HG02885 (cell line): Measurements from ENCODE around the gene CAMTA1.

Experiments
- ATAC-seq: cut with Tn5 transposase; IDR thresholded peaks from one replicate; pipeline ENCODE4 v1.9.1; 2021; ENCODE audit warnings: mild to moderate bottlenecking; ENCODE audit not compliant: unreplicated experiment, poor library complexity

Gene CAMTA1

DNA sequence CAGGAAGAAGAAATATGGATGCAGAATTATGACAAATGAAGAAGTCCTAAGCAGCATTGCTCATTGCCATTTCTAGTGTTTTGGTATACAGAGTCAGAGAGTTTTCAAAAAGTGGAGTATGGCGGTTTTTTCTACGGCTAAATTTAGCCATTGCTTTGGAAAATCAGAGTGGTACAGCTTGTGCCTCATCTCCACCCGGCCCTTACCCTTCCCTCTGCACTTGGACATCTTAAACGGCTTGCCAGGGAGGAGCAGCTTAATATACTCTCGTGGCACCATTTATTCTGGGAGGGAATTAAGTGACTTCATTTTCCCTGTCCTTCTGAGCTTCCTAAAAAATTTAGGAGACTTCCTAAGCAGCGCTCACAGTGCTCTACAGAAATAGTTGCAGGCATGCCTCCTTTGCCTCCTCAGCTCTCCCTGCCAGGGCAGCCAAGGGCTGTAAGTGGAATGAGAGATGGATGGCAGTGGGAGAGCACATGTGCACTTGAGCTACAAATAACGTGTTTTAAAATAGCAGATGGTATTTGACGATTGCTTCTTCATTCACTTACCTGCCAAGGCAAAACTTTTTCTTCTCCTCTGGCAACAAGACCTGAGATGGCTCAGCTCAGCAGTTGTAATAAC lies 934.3 kb downstream of the CAMTA1 start:
- no peak for ATAC-seq

DNA sequence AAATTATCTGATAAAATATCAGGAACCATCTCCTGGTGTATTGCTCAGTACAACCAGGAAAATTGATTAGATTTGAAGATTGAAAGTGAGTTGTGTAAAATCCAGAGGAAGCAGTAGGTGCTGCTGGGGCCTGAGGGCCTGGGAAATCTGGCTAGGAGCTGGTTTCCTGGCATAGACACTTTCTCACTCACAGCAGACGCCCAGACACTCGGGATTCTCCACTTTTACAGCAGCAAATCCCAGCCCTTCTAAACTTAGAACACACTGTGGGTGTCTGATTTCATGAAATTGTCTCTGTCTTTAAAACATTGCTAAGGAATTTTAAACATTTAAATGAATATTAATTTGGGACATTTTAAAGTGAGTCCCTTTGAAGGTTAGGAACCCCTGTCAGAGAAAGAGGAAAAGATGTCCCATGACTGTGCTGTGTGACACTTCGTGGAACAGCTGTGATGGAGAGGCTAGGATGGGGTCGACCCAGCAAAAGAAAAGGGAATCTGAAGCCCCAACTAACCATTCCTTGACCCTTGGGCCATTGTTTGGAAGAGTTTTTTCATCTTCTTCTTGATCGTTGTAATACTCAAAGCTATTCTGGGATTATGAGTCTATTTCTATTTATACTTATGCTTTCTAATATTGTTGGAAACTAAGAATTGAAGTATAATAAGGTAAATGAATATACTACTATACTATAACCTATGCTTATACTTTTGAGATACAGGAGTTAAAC lies 936.9 kb downstream of the CAMTA1 start:
- ATAC-seq, result no peak

DNA sequence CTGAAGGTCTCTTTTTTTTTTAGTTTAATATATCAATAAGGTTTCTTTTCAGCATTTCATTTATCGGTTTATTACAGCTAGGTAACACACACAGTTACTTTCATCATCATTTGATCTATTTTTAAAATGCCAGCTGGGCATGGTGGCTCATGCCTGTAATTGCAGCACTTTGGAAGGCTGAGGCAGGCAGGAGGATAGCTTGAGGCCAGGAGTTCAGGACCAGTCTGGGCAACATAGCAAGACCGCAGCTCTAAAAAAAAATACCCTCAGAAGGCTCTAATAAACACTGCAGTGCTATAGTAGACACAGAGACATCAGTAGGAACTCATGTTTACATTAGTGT lies 937.4 kb downstream of the CAMTA1 start:
- ATAC-seq, result no peak

DNA sequence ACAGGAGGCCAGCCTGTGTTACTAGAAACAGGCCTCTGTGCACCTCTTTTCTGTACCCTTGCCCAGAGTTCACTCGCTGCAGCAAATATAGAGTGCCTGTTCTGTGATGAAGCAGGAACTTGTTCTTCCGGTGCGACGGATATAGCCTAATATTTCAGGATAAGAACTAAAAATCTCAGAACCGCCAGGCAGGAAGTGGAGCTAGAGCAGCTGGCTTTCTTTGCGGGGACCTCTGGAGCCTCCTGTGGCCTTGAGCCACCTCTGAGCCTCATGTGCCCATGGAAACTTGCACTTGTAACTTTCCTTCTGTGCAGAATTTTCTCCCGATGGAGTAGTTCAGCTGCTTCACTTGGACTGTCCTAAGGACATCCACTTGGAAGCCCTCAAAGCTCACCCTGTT lies 941.4 kb downstream of the CAMTA1 start:
- ATAC-seq, result no peak

DNA sequence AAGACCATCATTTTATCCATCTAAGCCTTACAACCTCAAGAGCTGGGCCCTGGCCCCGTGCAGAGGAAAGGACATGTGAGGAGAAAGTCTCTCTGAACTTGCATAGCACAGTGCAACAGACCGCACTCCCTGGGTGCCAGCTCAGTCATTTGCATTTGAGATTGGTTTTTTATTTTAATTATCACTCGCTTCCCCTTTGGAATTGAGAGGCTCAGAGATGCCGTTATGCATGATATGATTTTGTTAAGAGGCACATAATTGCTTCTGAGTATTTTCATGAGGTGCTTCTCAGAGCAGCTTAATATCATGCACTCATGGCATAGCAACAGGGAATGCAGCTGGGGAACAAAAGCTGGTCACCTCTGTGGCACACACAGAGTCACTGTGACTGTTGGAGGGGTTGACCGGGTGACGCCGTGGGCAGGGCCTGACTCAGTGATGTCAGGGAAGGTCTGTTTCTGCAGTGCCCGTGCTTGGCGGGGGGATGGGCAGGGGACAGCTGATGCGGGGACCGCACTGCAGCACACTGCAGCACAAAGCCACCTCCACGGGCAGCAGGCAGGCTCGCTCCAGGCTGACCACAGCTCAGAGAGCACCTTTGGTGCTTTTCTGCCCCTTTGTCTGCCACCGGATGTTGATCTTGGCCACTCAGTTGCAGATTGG lies 942.7 kb downstream of the CAMTA1 start:
- ATAC-seq, result no peak

DNA sequence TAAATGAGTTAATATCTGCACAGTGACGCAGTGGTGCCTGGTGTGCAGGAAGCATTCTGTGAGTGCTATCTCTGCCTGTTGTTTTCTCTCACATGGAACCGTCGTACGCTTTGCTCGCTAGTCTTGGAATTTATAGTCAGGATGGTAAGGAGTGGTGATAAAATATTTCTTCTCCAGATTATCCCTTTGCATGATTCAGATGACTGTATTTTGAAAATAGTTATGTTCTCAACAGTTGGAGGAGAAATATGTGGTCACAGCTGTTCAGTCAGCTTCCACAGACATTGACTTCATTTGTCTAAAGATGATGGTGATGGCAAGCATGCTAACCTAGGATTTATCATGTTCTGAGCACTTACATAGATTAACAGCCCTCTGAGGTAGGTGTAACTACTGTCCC lies 944.5 kb downstream of the CAMTA1 start:
- ATAC-seq, result no peak

DNA sequence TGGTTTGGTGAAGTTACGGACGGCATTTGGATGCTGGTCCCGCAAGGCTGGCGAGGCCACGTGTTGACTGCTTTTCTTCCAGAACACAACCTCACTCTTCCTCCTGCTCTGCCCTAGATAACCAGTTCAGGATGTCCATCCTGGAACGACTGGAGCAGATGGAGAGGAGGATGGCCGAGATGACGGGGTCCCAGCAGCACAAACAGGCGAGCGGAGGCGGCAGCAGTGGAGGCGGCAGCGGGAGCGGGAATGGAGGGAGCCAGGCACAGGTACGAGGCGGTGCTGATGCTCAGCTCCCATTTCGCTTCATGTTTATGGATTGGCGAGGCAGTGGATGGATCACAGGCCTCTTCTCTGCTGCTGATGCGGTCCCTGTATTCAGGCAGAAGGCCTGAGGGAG lies 947.1 kb downstream of the CAMTA1 start:
- ATAC-seq, result no peak

DNA sequence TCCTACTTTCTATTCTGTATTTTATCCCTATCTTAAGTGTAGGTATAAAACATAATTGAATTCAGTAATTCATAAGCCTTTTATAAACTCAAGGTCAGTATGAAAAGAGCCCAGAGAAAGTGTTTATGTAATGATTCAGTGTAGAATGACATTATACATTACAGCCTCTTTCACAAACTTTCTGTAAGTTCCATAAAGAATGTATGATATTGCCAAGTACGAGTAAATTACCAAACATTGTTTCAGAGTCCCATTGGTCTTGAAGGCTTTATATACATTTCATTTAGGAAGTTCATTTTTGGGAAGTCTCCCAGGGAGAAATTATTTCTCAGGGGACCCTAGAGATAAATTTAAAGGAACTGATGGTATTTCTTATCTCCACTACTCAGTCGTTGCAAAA lies 948.0 kb downstream of the CAMTA1 start:
- no peak for ATAC-seq

DNA sequence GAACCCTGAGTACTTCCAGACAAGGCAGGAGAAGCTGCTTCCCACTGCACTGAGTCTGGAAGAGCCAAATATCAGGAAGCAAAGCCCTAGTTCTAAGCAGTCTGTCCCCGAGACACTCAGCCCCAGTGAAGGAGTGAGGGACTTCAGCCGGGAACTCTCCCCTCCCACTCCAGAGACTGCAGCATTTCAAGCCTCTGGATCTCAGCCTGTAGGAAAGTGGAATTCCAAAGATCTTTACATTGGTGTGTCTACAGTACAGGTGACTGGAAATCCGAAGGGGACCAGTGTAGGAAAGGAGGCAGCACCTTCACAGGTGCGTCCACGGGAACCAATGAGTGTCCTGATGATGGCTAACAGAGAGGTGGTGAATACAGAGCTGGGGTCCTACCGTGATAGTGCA lies 952.8 kb downstream of the CAMTA1 start:
- ATAC-seq, result no peak

DNA sequence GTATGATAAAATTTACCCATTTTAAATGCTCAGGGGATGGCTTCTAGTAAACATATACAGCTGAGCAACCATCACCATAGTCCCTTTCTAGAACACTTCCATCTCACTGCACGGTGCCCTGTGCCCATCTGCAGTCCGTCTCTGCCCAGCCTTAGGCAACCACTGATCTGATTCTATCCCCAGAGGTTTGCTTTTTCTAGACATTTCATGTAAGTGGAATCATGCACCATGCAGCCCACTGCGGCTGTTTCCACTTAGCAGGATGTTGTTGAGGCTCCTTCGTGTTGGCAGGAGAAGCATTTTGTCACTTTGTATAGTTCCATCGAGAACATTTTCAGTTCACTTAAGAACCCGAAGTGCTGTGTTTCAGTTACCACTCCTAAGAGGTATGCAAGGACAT lies 958.1 kb downstream of the CAMTA1 start:
- no peak for ATAC-seq

DNA sequence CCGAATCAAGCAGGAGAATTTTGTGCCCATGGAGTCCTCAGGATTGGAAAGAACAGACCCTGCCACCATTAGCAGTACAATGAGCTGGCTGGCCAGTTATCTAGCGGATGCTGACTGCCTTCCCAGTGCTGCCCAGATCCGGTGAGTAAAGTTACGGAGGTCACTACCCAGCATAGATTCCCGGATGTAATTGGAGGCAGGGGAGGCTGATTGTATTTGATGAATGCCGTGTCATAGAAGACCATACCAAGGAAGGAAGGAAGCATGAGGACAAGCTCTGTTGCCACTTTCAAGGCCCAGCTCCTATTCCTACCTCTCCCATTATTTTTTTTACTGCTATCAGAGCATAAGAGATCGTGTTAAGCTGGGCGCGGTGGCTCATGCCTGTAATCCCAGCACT lies 959.6 kb downstream of the CAMTA1 start:
- ATAC-seq, result no peak

DNA sequence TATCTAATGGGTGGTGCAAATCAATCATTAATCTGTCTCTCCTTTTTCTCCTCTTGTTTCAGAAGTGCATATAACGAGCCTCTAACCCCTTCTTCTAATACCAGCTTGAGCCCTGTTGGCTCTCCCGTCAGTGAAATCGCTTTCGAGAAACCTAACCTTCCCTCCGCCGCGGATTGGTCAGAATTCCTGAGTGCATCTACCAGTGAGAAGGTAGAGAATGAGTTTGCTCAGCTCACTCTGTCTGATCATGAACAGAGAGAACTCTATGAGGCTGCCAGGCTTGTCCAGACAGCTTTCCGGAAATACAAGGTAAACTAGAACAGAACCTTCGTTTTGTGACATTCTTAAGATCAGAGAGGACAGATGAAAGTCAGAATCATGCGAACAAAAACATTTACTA lies 960.5 kb downstream of the CAMTA1 start:
- ATAC-seq, result no peak

DNA sequence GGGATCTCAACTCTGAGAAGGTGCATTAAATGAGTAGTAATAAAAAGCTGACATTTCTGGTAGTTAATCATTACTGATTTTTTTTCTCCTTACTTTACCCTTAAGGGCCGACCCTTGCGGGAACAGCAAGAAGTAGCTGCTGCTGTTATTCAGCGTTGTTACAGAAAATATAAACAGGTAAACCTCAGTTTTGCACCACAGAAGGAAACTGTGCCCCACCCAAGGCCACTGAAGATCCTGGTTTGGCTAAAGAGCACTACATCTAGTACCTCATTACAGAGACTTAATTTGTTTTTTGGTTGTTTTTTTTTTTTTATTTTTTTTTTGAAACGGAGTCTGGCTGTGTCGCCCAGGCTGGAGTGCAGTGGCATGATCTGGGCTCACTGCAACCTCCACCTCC lies 962.4 kb downstream of the CAMTA1 start:
- no peak for ATAC-seq

DNA sequence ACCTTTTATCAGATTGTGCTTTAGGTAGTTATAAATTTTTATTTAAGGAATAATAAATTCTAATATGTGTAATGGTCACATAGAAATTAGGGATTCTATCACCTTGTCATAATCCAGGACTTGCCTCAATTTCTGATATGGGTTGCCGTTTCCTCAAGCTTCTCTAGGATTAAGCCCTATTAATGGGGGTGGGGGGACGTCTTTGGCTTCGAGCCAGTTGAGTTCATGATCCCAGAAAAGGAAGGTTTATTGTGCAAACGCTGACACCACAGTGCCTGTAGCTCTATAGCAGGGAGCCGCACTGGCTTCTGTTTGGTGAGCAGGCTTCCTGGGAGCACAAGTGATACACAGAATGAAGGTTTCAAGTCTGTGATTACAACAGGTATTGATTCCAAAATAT lies 963.9 kb downstream of the CAMTA1 start:
- ATAC-seq, result no peak

DNA sequence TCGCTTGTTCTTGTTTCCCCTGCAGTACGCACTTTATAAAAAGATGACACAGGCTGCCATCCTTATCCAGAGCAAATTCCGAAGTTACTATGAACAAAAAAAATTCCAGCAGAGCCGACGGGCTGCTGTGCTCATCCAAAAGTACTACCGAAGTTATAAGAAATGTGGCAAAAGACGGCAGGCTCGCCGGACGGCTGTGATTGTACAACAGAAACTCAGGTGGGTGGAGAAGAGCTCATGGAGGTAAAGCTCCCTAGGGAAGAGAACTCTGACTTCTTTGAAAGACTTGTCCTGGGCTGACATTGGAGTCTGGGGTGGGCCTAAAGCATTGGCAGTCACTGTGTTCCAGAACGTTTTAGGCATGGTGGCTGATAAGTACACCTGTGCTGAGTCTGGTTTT lies 965.9 kb downstream of the CAMTA1 start:
- ATAC-seq, result no peak

DNA sequence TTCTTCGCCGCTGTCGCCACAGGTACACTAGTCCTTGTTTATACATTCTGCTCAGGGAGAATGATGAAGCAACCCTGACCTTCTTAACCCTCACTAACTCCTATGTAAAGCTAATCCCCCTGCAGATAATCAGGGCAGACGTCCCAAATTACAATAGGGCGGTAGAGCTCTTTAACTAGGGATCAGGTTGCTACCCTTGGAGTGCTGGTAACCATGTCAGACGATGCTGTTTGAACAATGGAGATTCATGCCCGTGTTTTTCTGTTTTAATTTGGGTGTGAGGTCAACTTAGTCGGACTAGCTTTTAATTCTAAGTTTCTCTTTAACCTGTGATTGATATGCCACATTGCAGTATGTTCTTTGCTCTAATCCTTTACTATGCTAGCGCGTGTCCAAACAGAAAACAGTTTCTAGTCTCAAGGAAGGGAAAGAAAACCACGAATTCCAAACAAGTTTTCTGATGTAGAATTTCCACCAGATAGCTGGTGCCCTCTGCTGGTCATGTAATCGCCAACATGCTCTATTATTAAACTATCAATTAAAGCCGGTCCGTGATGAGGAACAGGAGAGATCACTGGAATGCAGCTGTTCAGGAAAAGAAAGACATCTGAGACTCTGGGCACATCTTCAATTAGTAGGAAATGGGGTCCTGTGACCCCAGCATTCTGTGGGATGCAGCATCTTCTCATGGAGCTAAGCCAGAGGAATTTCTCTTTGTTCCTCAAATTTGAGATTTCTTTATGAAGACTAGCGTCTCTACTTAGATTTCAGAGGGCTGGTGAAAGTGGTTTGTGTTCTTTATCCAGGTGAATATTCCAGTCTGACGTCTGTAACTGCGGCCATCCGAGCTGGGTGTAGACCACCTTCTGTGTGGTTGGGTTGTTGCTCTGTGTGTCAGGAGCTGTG lies 967.5 kb downstream of the CAMTA1 start:
- no peak for ATAC-seq

DNA sequence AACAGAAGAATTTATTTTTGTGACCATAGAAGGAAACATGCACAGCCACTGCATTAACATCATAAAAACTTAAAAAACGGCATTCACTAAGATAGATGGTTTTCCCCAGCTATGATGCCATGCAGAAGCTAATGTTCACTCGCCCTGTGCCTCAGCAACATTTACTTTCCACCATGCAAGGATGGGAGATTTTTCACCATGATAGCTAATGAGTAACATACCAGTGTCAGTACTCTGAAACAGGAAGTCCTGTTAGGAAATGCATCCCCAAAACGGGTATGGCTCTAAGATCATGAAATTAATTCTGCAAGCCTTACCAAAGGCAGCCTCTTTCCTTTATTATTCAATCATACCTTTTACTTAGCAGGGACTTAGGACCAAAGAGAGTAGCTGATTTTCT lies 968.4 kb downstream of the CAMTA1 start:
- no peak for ATAC-seq

DNA sequence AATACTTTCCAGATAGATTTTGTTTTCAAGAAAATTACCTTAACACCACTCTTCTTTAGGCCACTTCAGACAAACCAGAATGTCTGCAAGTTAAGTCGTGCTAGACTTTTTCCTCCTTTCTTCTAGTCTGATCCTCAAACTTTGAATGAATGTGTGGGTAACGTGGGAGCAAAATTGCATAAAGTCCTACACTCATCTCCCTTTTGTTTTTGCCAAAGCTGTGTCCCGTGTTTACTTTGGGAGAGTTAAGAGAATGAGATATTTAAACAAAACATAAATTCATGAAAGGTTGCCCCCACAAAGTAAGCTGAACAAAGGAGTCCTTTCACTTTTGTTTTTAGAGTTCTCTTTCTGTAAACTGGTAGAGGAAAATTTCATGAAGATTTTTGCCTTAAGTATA lies 969.0 kb downstream of the CAMTA1 start:
- no peak for ATAC-seq

DNA sequence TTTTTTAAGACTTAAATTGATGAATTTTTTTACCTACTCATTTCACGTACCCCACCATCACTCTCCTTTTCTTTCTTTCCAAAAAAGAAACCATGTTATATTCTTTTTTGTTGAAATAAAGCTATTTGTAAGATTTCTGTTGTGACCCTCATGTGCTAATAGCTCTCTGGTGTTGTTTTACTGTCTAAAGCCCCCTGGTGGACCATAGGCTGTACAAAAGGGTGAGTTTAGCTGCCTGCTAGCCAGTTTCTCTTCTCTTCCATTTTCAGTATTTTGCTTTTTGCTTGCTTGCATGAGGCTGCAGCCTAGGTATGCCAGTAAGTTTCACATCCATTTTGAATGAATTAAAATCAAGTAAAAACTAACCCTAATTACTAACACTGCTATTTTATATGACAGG lies 970.2 kb downstream of the CAMTA1 start:
- no peak for ATAC-seq

DNA sequence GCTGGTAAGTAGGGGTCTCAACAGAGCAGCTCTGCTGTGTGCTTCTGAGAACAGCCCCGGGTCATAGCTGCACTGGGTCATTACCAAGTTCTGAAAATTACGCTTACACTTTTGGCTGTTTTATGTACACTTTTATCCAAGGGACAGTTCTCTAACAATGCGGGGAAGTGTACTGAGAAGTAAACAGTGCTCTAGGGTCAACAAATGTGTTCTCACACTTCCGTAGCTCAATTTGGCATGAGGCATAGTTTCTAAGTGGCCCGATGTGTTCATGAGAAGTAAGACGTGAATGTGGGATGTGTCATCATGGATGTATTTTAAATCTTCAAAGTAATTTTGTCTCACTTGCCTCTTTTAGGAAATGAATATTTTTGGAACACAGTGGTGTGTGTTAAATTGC lies 975.0 kb downstream of the CAMTA1 start:
- no peak for ATAC-seq

DNA sequence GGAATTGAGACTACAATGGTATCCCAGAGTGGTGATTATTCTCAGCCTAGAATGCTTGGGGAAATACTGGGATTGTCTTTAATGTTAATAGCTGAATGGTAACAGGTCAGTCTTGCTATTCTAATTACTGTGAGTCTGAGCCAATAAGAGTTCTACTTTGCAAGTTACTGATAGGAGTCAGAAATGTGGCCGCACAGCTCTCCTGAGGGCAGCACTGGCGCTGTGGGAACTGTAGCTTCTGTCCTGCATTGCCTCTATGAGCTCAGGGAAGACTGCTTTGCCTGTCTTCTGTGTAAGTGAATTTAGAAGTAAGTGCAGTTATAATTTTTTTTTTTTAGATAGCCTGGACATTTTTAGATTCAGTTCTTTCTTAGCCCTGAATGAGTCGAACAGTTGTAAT lies 975.8 kb downstream of the CAMTA1 start:
- ATAC-seq, result no peak
